Esophagus (tissue), 2 donors: ENCODE measurements around the gene OR4D1. TPM values are rescaled to one million over a fixed set of nuclear protein-coding genes. Genes with fewer than 3 reads are reported as not detected.

Source experiments
- H3K27ac ChIP-seq, 2 donors: one replicate each; pipeline ENCODE4 v1.5.1; 2013; ENCODE audit warnings: low read depth in 2 of 2, mild to moderate bottlenecking in 2 of 2, inconsistent platforms in 1 of 2, low read length in 1 of 2, moderate library complexity in 1 of 2
- H3K27me3 ChIP-seq, 2 donors: one replicate each; pipeline ENCODE4 v1.6.1; 2013; ENCODE audit warnings: low read length in 2 of 2, control low read depth in 1 of 2, mild to moderate bottlenecking in 1 of 2; ENCODE audit not compliant: insufficient read depth in 2 of 2, control insufficient read depth in 1 of 2
- H3K36me3 ChIP-seq, 2 donors: one replicate each; pipeline ENCODE4 v1.6.1; 2013; ENCODE audit warnings: low read length in 1 of 2; ENCODE audit not compliant: control insufficient read depth in 2 of 2, insufficient read depth in 2 of 2
- H3K4me1 ChIP-seq, 2 donors: one replicate each; pipeline ENCODE4 v1.6.1; 2013; ENCODE audit warnings: low read length in 1 of 2; ENCODE audit not compliant: control insufficient read depth in 2 of 2, insufficient read depth in 2 of 2
- H3K4me3 ChIP-seq, 2 donors: one replicate each; pipeline ENCODE4 v1.5.1; 2013; ENCODE audit warnings: low read length in 2 of 2, mild to moderate bottlenecking in 2 of 2, low read depth in 1 of 2, moderate library complexity in 1 of 2
- H3K9me3 ChIP-seq, 2 donors: one replicate each; pipeline ENCODE4 v1.6.1; 2013; ENCODE audit warnings: mild to moderate bottlenecking in 2 of 2, low read depth in 1 of 2, low read length in 1 of 2, moderate library complexity in 1 of 2; ENCODE audit not compliant: control insufficient read depth in 2 of 2, insufficient read depth in 1 of 2
- WGBS, 2 donors: extraction: QIAGEN DNeasy Blood & Tissue Kit; methylation state at CpG; one replicate each; pipeline ENCODE4 v1.1.7; 2013; 5-methylcytosine and 5-hydroxymethylcytosine counted together
- polyA plus RNA-seq, 2 donors: library from polyadenylated mRNA; stranded (reverse); fragments of 200-250 nt; gene quantifications; one replicate each; pipeline ENCODE4 v1.2.3, GENCODE V29; 2013
- donor health status: healthy with polysubstance abuse.
- donor health status: Bipolar disorder and iron deficiency.

The OR4D1 gene
- polyA plus RNA-seq, 2 donors, result under 0.01 TPM; not detected in 1

DNA sequence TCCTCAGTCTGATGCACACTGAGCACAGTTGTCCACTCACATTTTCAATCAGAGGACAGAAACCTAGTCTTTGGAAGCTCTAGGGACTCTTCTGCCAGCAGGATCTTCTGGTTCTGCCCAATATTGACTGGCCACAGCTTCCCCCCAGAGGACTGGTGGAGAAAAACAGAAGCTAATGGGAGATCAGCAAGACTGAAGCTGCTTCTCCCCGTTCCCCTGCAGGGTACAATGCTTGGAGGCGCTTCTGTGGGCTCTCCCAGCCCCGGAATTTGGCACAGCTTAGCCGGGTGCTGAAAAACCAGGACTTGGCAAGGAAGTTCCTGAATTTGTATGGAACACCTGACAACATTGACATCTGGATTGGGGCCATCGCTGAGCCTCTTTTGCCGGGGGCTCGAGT is 54.7 kb downstream of the OR4D1 start:
- no peaks in the 10 kb centered on the region for H3K27me3 ChIP-seq
- WGBS, 2 donors, result 59 to 71% methylated on average over 7 of the region's 7 CpGs
- no peak overlapping the region for H3K4me3 ChIP-seq
- no peaks in the 10 kb centered on the region for H3K9me3 ChIP-seq
- H3K36me3 ChIP-seq, result peaks cover 0 to 11% of the 10 kb centered on the region in 2 donors
- H3K27ac ChIP-seq, result no peak overlapping the region
- no peaks in the 10 kb centered on the region for H3K4me1 ChIP-seq

DNA sequence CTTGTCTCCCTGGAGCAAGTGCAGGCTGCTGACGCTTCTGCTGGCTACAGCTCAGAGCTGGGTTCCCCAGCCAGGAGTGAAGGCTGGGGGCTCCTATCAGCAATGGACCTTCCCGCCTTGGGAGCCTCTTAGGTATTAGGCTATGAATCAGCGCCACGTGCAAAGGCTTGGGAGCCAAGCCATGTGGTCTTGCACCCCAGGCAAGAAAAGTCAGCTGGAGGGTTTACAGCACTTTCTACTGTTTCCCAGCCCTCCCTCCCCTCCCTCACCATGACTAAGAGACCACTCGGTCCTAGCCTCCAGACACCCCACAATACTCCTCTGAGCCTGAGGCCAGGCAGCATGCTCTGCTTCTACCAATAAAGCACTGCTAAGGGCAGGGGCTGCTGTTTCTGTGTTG is 56.6 kb downstream of the OR4D1 start:
- Histone ChIP-seq H3K27ac (no peak overlapping the region), H3K36me3 (peaks cover 2 to 14% of the 10 kb centered on the region in 2 donors), H3K4me1 (no peaks in the 10 kb centered on the region), H3K4me3 (no peak overlapping the region), H3K9me3 (no peaks in the 10 kb centered on the region), H3K27me3 (no peaks in the 10 kb centered on the region)
- WGBS, 2 donors, result 84 to 86% methylated on average over 5 of the region's 5 CpGs

DNA sequence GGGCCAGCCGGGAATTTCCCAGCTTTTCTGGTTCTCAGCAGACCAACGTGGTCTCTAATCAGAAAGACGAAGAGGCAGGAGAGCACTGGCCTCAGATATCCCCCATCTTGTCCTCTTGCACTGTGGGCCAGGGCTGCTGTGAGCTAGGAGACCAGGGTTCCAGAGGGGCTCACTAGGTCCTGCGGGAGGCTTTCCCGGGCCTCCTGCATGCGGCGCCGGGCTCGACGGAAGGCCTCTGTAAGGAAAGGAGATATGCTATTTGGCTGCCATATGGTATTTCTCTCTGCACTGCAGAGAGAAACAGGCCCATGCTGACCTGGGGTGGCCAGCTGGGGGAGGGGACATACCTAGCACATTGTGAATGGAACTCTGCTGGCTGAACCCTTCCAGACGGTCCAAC is 57.8 kb downstream of the OR4D1 start:
- Histone ChIP-seq H3K27ac (no peak overlapping the region), H3K36me3 (peaks cover 7 to 15% of the 10 kb centered on the region in 2 donors)
- 93 to 95% methylated on average over 11 of the region's 11 CpGs for WGBS, 2 donors

DNA sequence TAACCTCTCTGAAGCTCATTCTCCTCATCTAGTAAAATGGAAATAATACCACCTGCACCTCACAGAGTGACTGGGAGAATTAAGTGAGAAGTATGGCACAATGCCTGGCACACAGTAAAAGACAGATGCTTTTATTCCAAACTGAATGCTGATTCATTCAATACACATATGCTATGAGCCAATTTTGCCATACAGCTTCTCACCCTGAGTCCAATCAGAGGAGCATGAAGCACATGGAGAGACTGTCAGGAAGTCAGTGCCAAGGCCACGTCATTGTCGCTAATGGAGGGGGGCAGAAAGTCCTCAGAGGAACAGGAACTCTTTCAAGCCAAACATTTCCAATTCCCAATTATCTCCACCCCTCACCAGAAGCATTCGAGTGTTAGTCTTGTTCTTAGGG is 59.3 kb downstream of the OR4D1 start:
- 86 to 89% methylated on average over 3 of the region's 3 CpGs for WGBS, 2 donors
- Histone ChIP-seq H3K4me3 (no peak overlapping the region), H3K27me3 (no peaks in the 10 kb centered on the region), H3K27ac (no peak overlapping the region), H3K36me3 (peaks cover 7 to 21% of the 10 kb centered on the region in 2 donors), H3K4me1 (no peaks in the 10 kb centered on the region), H3K9me3 (no peaks in the 10 kb centered on the region)

More for the DNA sequence above, 57.8 kb downstream of the OR4D1 start:
- Histone ChIP-seq H3K27me3 (no peaks in the 10 kb centered on the region), H3K9me3 (no peaks in the 10 kb centered on the region), H3K4me3 (no peak overlapping the region), H3K4me1 (no peaks in the 10 kb centered on the region)

DNA sequence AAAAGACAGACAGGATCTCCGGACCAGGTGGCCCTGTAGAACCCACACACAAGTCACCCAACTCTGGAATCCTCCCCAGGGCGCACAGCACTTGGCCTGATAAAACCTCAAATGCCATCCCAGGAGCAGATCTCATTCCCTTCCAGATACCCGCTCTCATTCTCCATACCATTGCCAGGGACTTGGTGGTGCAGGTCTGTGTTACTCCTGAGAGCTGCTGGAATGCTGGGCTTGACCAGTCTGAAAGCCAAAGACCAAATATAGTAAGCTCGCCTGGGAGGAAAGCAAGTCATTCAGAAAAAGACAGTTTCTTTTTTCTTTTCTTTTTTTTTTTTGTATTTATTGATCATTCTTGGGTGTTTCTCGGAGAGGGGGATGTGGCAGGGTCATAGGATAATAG is 60.2 kb downstream of the OR4D1 start:
- Histone ChIP-seq H3K36me3 (peaks cover 7 to 25% of the 10 kb centered on the region in 2 donors), H3K4me1 (no peaks in the 10 kb centered on the region), H3K27me3 (no peaks in the 10 kb centered on the region), H3K4me3 (no peak overlapping the region), H3K9me3 (no peaks in the 10 kb centered on the region), H3K27ac (no peak overlapping the region)
- 90 to 92% methylated on average over 5 of the region's 5 CpGs for WGBS, 2 donors

Other genes starting within 250 kb of the OR4D1 start
- gene CUEDC1, start 193.0 kb upstream of the OR4D1 start, polyA plus RNA-seq, result 10 to 100 TPM; 19.9 to 31.1 TPM
- gene VEZF1, start 160.1 kb upstream of the OR4D1 start, polyA plus RNA-seq, result 10 to 100 TPM in 1 of 2 donors, 1 to 10 TPM in 1; 8.8 to 10.6 TPM
- 10 to 100 TPM; 80.7 to 91.7 TPM for gene SRSF1, start 141.1 kb upstream of the OR4D1 start, polyA plus RNA-seq
- gene DYNLL2, start 65.0 kb upstream of the OR4D1 start, polyA plus RNA-seq, result 10 to 100 TPM; 14.8 to 15.3 TPM
- not detected for gene OR4D2, start 18.6 kb downstream of the OR4D1 start, polyA plus RNA-seq
- not detected for gene EPX, start 44.3 kb downstream of the OR4D1 start, polyA plus RNA-seq
- 10 to 100 TPM in 1 of 2 donors, 1 to 10 TPM in 1; 7.8 to 10.2 TPM for gene MKS1, start 70.9 kb downstream of the OR4D1 start, polyA plus RNA-seq
- not detected for gene LPO, start 90.2 kb downstream of the OR4D1 start, polyA plus RNA-seq
- gene MPO, start 132.6 kb downstream of the OR4D1 start, polyA plus RNA-seq, result under 1 TPM in 1 of 2 donors, not detected in 1; 0.02 TPM
- 10 to 100 TPM in 1 of 2 donors, 1 to 10 TPM in 1; 7.3 to 14.9 TPM for gene TSPOAP1, start 180.4 kb downstream of the OR4D1 start, polyA plus RNA-seq
- 10 to 100 TPM; 39.9 to 80.8 TPM for gene SUPT4H1, start 203.8 kb downstream of the OR4D1 start, polyA plus RNA-seq